Heart left ventricle (tissue), 13 donors: ENCODE results near the gene CCDC92.

Experiments used
- POLR2A ChIP-seq, 2 donors: fragments of 450-650 bp; IDR thresholded peaks; one replicate each; pipeline ENCODE4 v1.6.1; 2017; ENCODE audit warnings: antibody characterized with exemption in 2 of 2, mild to moderate bottlenecking in 2 of 2, moderate library complexity in 2 of 2
- TF ChIP-seq, protein P1 (sequence below), 12 donors: fragments of 200-600 bp; sonication (generic) in 4 of 12; IDR thresholded peaks; one replicate each; pipeline versions ENCODE4 v1.5.0 to v1.8.0; 2018 to 2022; ENCODE audit warnings: antibody characterized with exemption in 12 of 12, mild to moderate bottlenecking in 5 of 12
- donor health status: ischemic (EF 13 %, LVEDD 7.1; RV severe dilation, severe dysfunction).
- donor health status: DM: no; HTN: yes; CAD: no.
- donor health status: DM: no; HTN: no; CAD: no.
- donor health status: ischemic (EF 25% LVEDD 6.9; RV normal size, moderate dysfunction).
- donor health status: ischemic (EF 25% LVEDD 5.7; RV mildly dilated, moderate dysfunction).
- donor health status: ischemic (EF 35%, LVEDD 5.7; RV mildly dilated, moderate dysfunction).
- donor health status: nonischemic (EF 11% LVEDD 7.7; RV severe dilation, severe dysfunction).
- donor health status: DM: yes; HTN: yes; CAD: no.
- donor health status: PGD.
- donor health status: ischemic (EF 29% LVEDD 5.4; RV normal size, mild dysfunction).
- donor health status: nonischemic (EF 23%, LVEDD 6.1; RV moderate dilation, normal function).

DNA sequence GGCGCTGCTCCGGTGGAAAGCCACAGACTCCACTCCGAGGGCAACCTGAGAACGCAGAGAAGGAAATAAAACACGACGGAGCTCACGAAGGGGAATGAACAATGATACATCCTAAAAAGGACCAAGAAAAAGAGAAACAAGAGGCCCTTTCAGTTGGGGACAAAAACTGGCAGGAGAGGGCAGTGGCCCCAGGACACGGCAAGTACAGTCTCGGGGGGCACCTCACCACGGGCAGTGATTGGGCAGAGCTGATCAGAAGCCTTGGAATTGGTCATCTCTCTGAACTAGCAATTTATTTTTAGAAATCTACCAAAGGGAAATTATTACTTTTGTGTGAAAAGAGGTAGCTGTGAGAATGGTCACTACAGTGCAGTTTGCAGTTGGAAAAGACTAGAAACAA, 27.9 kb downstream of the CCDC92 start:
- TF ChIP-seq, protein P1, sequence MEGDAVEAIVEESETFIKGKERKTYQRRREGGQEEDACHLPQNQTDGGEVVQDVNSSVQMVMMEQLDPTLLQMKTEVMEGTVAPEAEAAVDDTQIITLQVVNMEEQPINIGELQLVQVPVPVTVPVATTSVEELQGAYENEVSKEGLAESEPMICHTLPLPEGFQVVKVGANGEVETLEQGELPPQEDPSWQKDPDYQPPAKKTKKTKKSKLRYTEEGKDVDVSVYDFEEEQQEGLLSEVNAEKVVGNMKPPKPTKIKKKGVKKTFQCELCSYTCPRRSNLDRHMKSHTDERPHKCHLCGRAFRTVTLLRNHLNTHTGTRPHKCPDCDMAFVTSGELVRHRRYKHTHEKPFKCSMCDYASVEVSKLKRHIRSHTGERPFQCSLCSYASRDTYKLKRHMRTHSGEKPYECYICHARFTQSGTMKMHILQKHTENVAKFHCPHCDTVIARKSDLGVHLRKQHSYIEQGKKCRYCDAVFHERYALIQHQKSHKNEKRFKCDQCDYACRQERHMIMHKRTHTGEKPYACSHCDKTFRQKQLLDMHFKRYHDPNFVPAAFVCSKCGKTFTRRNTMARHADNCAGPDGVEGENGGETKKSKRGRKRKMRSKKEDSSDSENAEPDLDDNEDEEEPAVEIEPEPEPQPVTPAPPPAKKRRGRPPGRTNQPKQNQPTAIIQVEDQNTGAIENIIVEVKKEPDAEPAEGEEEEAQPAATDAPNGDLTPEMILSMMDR (IDR thresholded peaks at IDR 0.05), result no peak
- TF ChIP-seq POLR2A (IDR thresholded peaks at IDR 0.05), result no peak
